ENCODE results near the gene GPR137B. TPM values are rescaled to one million over a fixed set of nuclear protein-coding genes. Genes with fewer than 3 reads are reported as not detected.

GPR137B gene
- total and polyA plus RNA-seq, 2 of the 8 experiments (the other 6 are each of a cell fraction or from before 2014, with no cell fraction given), result 6.9 to 7.7 TPM

GRCh38 chr1:236151739-236152424, 9.5 kb downstream of the GPR137B start (continued):
- TF ChIP-seq KDM1A (IDR thresholded peaks at IDR 0.05; ENCODE audit: borderline replicate concordance, low read length) (no peak), FOSL1 (IDR thresholded peaks at IDR 0.05; ENCODE audit: insufficient read depth, low read depth, low read length) (no peak), SAP30 (IDR thresholded peaks at IDR 0.05; ENCODE audit: insufficient read depth, insufficient replicate concordance, low read length) (no peak)
